Measurements from ENCODE around the gene ZCCHC13.

GRCh38 chrX:74353984-74354383 lies 50.0 kb downstream of the ZCCHC13 start:
- TF ChIP-seq POLR2A (IDR thresholded peaks at IDR 0.05), result no peak
- TF ChIP-seq CTCF (IDR thresholded peaks at IDR 0.05), result no peak

Data from adrenal gland (tissue), 5 donors.